ENCODE results near the gene CCDC88C. TPM values are rescaled to one million over a fixed set of nuclear protein-coding genes. Genes with fewer than 3 reads are reported as not detected.

Gene CCDC88C
- total RNA-seq, 1 experiment from 2014 or later: 29.8 TPM

DNA sequence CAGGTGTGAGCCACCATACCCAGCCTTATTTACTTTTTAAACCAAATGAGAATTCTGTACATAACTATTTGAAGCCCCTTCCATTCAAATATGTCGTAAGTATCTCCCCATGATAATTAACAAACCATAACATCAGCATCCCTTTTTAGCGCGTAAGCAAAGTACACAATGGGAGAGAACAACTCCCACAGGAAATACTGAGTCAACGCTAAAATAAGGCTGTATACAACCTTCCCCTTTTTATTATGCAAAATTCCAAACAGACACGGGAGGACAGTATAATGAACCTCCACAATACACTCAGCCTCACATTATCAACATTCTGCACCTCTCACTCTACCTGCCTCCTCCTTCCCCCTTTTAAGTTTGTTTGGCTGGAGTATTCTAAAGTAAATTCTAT is 73.5 kb downstream of the CCDC88C start:
- peaks cover 8% of the 10 kb centered on the region; the same call in 1 of the 2 replicates for H3K4me1 ChIP-seq
- ChIA-PET POLR2A (no interaction called here), CTCF (no interaction called here)
- no peak overlapping the region for H3K4me3 ChIP-seq (ENCODE audit: low read depth, low read length)
- Mint-ChIP-seq H3K4me3 (ENCODE audit: unreplicated experiment) (no peak overlapping the region), H3K9me3 (ENCODE audit: unreplicated experiment) (no peaks in the 10 kb centered on the region), H3K27me3 (ENCODE audit: insufficient read depth, unreplicated experiment) (no peaks in the 10 kb centered on the region), H3K27ac (ENCODE audit: unreplicated experiment) (no peak overlapping the region), H3K4me1 (ENCODE audit: low read depth, unreplicated experiment) (peaks cover 4% of the 10 kb centered on the region), H3K36me3 (ENCODE audit: insufficient read depth, unreplicated experiment) (peaks cover 9% of the 10 kb centered on the region)
- no TSS peak for BruUV-seq (replicated peaks)
- H3K9me3 ChIP-seq: no peaks in the 10 kb centered on the region
- no peaks in the 10 kb centered on the region; the same call in 1 of the 2 replicates for H3K36me3 ChIP-seq (ENCODE audit: control insufficient read depth, insufficient read depth, low read length)
- H3K27me3 ChIP-seq (replicated peaks; ENCODE audit: control insufficient read depth, insufficient read depth, low read length): no peaks in the 10 kb centered on the region
- intact Hi-C loops (cut with micrococcal nuclease; ENCODE audit: unreplicated experiment): no loop called here
- no peak for DNase-seq
- TF ChIP-seq CTCF (IDR thresholded peaks at IDR 0.05; ENCODE audit: insufficient read depth in 1 of 2, low read depth in 1 of 2, low read length in 1 of 2, severe bottlenecking in 1 of 2, unreplicated experiment in 1 of 2): no peak

- Mint-ChIP-seq H3K4me3 (ENCODE audit: unreplicated experiment) (no peak overlapping the region), H3K27ac (ENCODE audit: unreplicated experiment) (no peak overlapping the region), H3K27me3 (ENCODE audit: insufficient read depth, unreplicated experiment) (no peaks in the 10 kb centered on the region), H3K4me1 (ENCODE audit: low read depth, unreplicated experiment) (no peaks in the 10 kb centered on the region), H3K36me3 (ENCODE audit: insufficient read depth, unreplicated experiment) (peaks cover 11% of the 10 kb centered on the region), H3K9me3 (ENCODE audit: unreplicated experiment) (no peaks in the 10 kb centered on the region)
- Histone ChIP-seq H3K36me3 (ENCODE audit: control insufficient read depth, insufficient read depth, low read length) (no peaks in the 10 kb centered on the region; the same call in 1 of the 2 replicates), H3K4me1 (no peaks in the 10 kb centered on the region), H3K27me3 (replicated peaks; ENCODE audit: control insufficient read depth, insufficient read depth, low read length) (no peaks in the 10 kb centered on the region), H3K4me3 (ENCODE audit: low read depth, low read length) (no peak overlapping the region), H3K9me3 (no peaks in the 10 kb centered on the region)
- CTCF ChIA-PET: interaction anchor here (0.6 to 0.8 kb wide), 2 partner anchors 14 to 1157 kb away, joined by 3 to 6 read pairs; no protein-coding TSS in a partner anchor
- no peak for DNase-seq
- POLR2A ChIA-PET: no interaction called here
- BruUV-seq (replicated peaks): no TSS peak
- no peak for TF ChIP-seq CTCF (IDR thresholded peaks at IDR 0.05; ENCODE audit: insufficient read depth in 1 of 2, low read depth in 1 of 2, low read length in 1 of 2, severe bottlenecking in 1 of 2, unreplicated experiment in 1 of 2)
- intact Hi-C loops (cut with micrococcal nuclease; ENCODE audit: unreplicated experiment): no loop called here
These were observed 74.6 kb downstream of the CCDC88C start for GRCh38 chr14:91343051-91343450.

GRCh38 chr14:91342206-91342760 is 75.3 kb downstream of the CCDC88C start:
- Histone ChIP-seq H3K4me1 (no peaks in the 10 kb centered on the region), H3K36me3 (ENCODE audit: control insufficient read depth, insufficient read depth, low read length) (no peaks in the 10 kb centered on the region; the same call in 1 of the 2 replicates), H3K9me3 (no peaks in the 10 kb centered on the region), H3K4me3 (ENCODE audit: low read depth, low read length) (no peak overlapping the region), H3K27me3 (replicated peaks; ENCODE audit: control insufficient read depth, insufficient read depth, low read length) (no peaks in the 10 kb centered on the region)
- no peaks in the 10 kb centered on the region for H3K27me3 Mint-ChIP-seq (ENCODE audit: insufficient read depth, unreplicated experiment)
- POLR2A ChIA-PET: no interaction called here
- CTCF ChIA-PET: no interaction called here
- H3K36me3 Mint-ChIP-seq (ENCODE audit: insufficient read depth, unreplicated experiment): peaks cover 11% of the 10 kb centered on the region
- H3K4me1 Mint-ChIP-seq (ENCODE audit: low read depth, unreplicated experiment): no peaks in the 10 kb centered on the region
- no peak overlapping the region for H3K4me3 Mint-ChIP-seq (ENCODE audit: unreplicated experiment)
- H3K9me3 Mint-ChIP-seq (ENCODE audit: unreplicated experiment): no peaks in the 10 kb centered on the region
- DNase-seq: no peak
- no peak for TF ChIP-seq CTCF (IDR thresholded peaks at IDR 0.05; ENCODE audit: insufficient read depth in 1 of 2, low read depth in 1 of 2, low read length in 1 of 2, severe bottlenecking in 1 of 2, unreplicated experiment in 1 of 2)
- BruUV-seq (replicated peaks): no TSS peak
- no peak overlapping the region for H3K27ac Mint-ChIP-seq (ENCODE audit: unreplicated experiment)
- intact Hi-C loops (cut with micrococcal nuclease; ENCODE audit: unreplicated experiment): no loop called here
